GM23248 (cell line): Measurements from ENCODE around the gene SS18L1.

Experiments used
- EZH2 ChIP-seq: fragments of 200-600 bp; sonication (generic); IDR thresholded peaks from 2 replicates; pipeline ENCODE4 v1.6.1; 2018; ENCODE audit warnings: antibody characterized with exemption, mild to moderate bottlenecking; ENCODE audit not compliant: insufficient read depth, poor library complexity, severe bottlenecking
- EZH2phosphoT487 ChIP-seq: fragments of 200-600 bp; sonication (generic); IDR thresholded peaks from 2 replicates; pipeline ENCODE4 v1.6.1; 2018; ENCODE audit warnings: antibody characterized with exemption, moderate library complexity, mild to moderate bottlenecking, low read depth; ENCODE audit not compliant: insufficient read depth

DNA sequence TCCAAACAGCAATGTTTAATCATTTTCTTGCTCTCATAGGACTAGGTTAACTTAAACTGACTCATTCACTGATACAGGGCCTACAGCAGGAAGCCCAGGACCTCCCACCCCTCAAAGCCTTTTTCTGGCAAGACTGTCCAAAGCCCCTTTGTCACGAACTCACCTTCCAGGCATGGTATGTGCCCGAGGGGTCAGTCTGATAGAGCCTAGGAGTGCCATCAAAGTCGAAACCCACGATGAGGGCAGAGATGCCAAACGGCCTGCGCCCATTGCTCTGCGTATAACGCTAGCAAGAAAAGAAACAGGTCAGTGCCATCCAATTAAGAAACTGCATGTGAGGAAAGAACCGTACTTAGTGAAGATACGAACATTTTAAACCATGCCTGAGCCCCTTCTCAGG lies 4.7 kb upstream of the SS18L1 start:
- no peak for TF ChIP-seq EZH2
- no peak for TF ChIP-seq EZH2phosphoT487
